GM21367 (cell line): ENCODE data around the gene CEACAM16.

Experiments used
- ATAC-seq: cut with Tn5 transposase; IDR thresholded peaks from one replicate; pipeline ENCODE4 v1.9.1; 2021; ENCODE audit not compliant: unreplicated experiment

CEACAM16 gene

GRCh38 chr19:44758596-44758995, 59.6 kb downstream of the CEACAM16 start:
- ATAC-seq = no peak

GRCh38 chr19:44759083-44759804, 60.3 kb downstream of the CEACAM16 start:
- ATAC-seq = no peak
